Liver (tissue), 9 donors: ENCODE results near the gene TMEM255B. TPM values are rescaled to one million over a fixed set of nuclear protein-coding genes. Genes with fewer than 3 reads are reported as not detected.
"Not testable (repeated sequence)": the region's sequence is repeated elsewhere in the genome, so short reads cannot be mapped to it uniquely, and the experiment has no call there.

Source experiments
- DNase-seq: peaks from one replicate; pipeline ENCODE4 v3.0.0-alpha.2; 2017; ENCODE audit warnings: low spot score
- H3K27ac ChIP-seq, 2 donors: one replicate each; pipeline ENCODE4 v1.7.0; 2013; ENCODE audit warnings: inconsistent platforms in 2 of 2, low read length in 2 of 2, control low read depth in 1 of 2, low read depth in 1 of 2, mild to moderate bottlenecking in 1 of 2
- H3K27me3 ChIP-seq, 4 donors: one replicate each; pipeline versions ENCODE4 v1.6.1 to v1.7.0; 2013; ENCODE audit warnings: low read length in 3 of 4, inconsistent platforms in 1 of 4, mild to moderate bottlenecking in 1 of 4, moderate library complexity in 1 of 4; ENCODE audit not compliant: control insufficient read depth in 4 of 4, insufficient read depth in 4 of 4
- H3K36me3 ChIP-seq, 4 donors: one replicate each; pipeline versions ENCODE4 v1.6.1 to v1.7.0; 2013; ENCODE audit warnings: low read length in 3 of 4, mild to moderate bottlenecking in 3 of 4, low read depth in 1 of 4, moderate library complexity in 1 of 4; ENCODE audit not compliant: control insufficient read depth in 4 of 4, insufficient read depth in 3 of 4
- H3K4me1 ChIP-seq, 4 donors: one replicate each; pipeline versions ENCODE4 v1.6.1 to v1.7.0; 2013; ENCODE audit warnings: low read length in 3 of 4, mild to moderate bottlenecking in 3 of 4, moderate library complexity in 1 of 4; ENCODE audit not compliant: control insufficient read depth in 4 of 4, insufficient read depth in 4 of 4
- H3K4me3 ChIP-seq, 3 donors: one replicate each; pipeline versions ENCODE4 v1.6.1 to v1.7.0; 2013; ENCODE audit warnings: low read length in 3 of 3, control low read depth in 1 of 3, low read depth in 1 of 3, mild to moderate bottlenecking in 1 of 3
- H3K9ac ChIP-seq, 2 donors: one replicate each; pipeline ENCODE4 v1.7.0; 2013; ENCODE audit warnings: low read length in 2 of 2, mild to moderate bottlenecking in 2 of 2, moderate library complexity in 2 of 2, control low read depth in 1 of 2, low read depth in 1 of 2
- H3K9me3 ChIP-seq, 4 donors: one replicate each; pipeline versions ENCODE4 v1.6.1 to v1.7.0; 2013; ENCODE audit warnings: low read length in 3 of 4; ENCODE audit not compliant: control insufficient read depth in 4 of 4
- ATF3 ChIP-seq: IDR thresholded peaks from 2 replicates; pipeline ENCODE4 v1.6.1; 2016; ENCODE audit warnings: antibody characterized with exemption
- CTCF ChIP-seq: fragments of 150-350 bp; IDR thresholded peaks from 2 replicates; pipeline ENCODE4 v1.5.1; 2017; ENCODE audit warnings: improper control_type of control experiment, low read depth, low read length; ENCODE audit not compliant: missing input control
- EGR1 ChIP-seq, 2 donors: IDR thresholded peaks; 2 replicates each; pipeline ENCODE4 v1.6.1; 2016 to 2018; ENCODE audit warnings: antibody characterized with exemption in 2 of 2, low read depth in 2 of 2
- FOXA2 ChIP-seq: IDR thresholded peaks from 2 replicates; pipeline ENCODE4 v1.6.1; 2016; ENCODE audit warnings: antibody characterized with exemption
- HNF4G ChIP-seq: IDR thresholded peaks from 2 replicates; pipeline ENCODE4 v1.6.1; 2016; ENCODE audit warnings: antibody characterized with exemption
- JUND ChIP-seq, 2 donors: IDR thresholded peaks; 2 replicates each; pipeline ENCODE4 v1.6.1; 2016; ENCODE audit warnings: antibody characterized with exemption in 2 of 2
- MAX ChIP-seq: IDR thresholded peaks from 2 replicates; pipeline ENCODE4 v1.6.1; 2016; ENCODE audit warnings: antibody characterized with exemption
- RAD21 ChIP-seq, 2 donors: IDR thresholded peaks; 2 replicates each; pipeline ENCODE4 v1.6.1; 2016; ENCODE audit warnings: antibody characterized with exemption in 2 of 2, mild to moderate bottlenecking in 2 of 2
- RXRA ChIP-seq, 2 donors: IDR thresholded peaks; 2 replicates each; pipeline ENCODE4 v1.6.1; 2017 to 2018; ENCODE audit warnings: antibody characterized with exemption in 2 of 2, mild to moderate bottlenecking in 1 of 2
- TAF1 ChIP-seq: conservative IDR thresholded peaks from 2 replicates; pipeline ENCODE4 v1.6.1; 2016; ENCODE audit warnings: antibody characterized with exemption, mild to moderate bottlenecking
- YY1 ChIP-seq: IDR thresholded peaks from 2 replicates; pipeline ENCODE4 v1.6.1; 2016; ENCODE audit warnings: antibody characterized with exemption, mild to moderate bottlenecking
- ZBTB33 ChIP-seq: IDR thresholded peaks from 2 replicates; pipeline ENCODE4 v1.6.1; 2016; ENCODE audit warnings: antibody characterized with exemption
- WGBS: extraction: QIAGEN DNeasy Blood & Tissue Kit; methylation state at CpG from one replicate; pipeline ENCODE4 v1.1.7; 2013; 5-methylcytosine and 5-hydroxymethylcytosine counted together
- polyA plus RNA-seq, 2 donors: library from polyadenylated mRNA; stranded (reverse) in 1 of 2; unstranded in 1 of 2; fragments of 200-250 nt in 1 of 2; fragments of >200 nt in 1 of 2; fragmentation: Nextera tagmentation in 1 of 2; extraction: Ambion mirVana in 1 of 2; gene quantifications; one replicate each; pipeline versions ENCODE4 v1.2.1 to v1.2.3, GENCODE V29; 2013 to 2015
- total RNA-seq, 2 donors: library from RNA; depleted of rRNA; stranded (reverse); fragments of >200 nt; gene quantifications; one replicate each; pipeline ENCODE4 v1.2.3, GENCODE V29; 2014
- donor health status: healthy.
- donor health status: healthy.
- donor health status: healthy.
- donor health status: healthy.
- donor health status: healthy.

TMEM255B gene
- total and polyA plus RNA-seq, 4 donors: 0.37 to 8.6 (median 3.5) TPM

- Histone ChIP-seq H3K9ac (no peak overlapping the region), H3K4me1 (peaks cover 0 to under 1% (median under 1%) of the 10 kb centered on the region in 4 donors), H3K9me3 (no peaks in the 10 kb centered on the region), H3K27me3 (no peaks in the 10 kb centered on the region), H3K27ac (no peak overlapping the region), H3K36me3 (peaks cover 0 to 16% (median 4%) of the 10 kb centered on the region in 4 donors), H3K4me3 (no peak overlapping the region)
- WGBS: 93% methylated on average over 19 of the region's 19 CpGs
- no peak for DNase-seq
- TF ChIP-seq JUND (IDR thresholded peaks at IDR 0.05) (no peak), MAX (no peak), RAD21 (IDR thresholded peaks at IDR 0.05) (no peak), YY1 (no peak), HNF4G (no peak), TAF1 (no peak), RXRA (IDR thresholded peaks at IDR 0.05) (no peak)
Measured at GRCh38 chr13:113827021-113827420, 68.0 kb downstream of the TMEM255B start.

GRCh38 chr13:113828282-113828825 is 69.3 kb downstream of the TMEM255B start:
- TF ChIP-seq CTCF (no peak), YY1 (no peak), FOXA2 (no peak), EGR1 (IDR thresholded peaks at IDR 0.05; ENCODE audit: low read depth in 2 of 2) (no peak), ZBTB33 (no peak), HNF4G (no peak), ATF3 (no peak)
- H3K4me3 ChIP-seq: no peak overlapping the region
- H3K27ac ChIP-seq: no peak overlapping the region
- peaks cover 0 to 12% (median 2%) of the 10 kb centered on the region in 4 donors for H3K36me3 ChIP-seq
- 89% methylated on average over 20 of the region's 20 CpGs for WGBS
- no peak for DNase-seq
- H3K27me3 ChIP-seq: no peaks in the 10 kb centered on the region
- H3K4me1 ChIP-seq: peaks cover 0 to 5% (median 4%) of the 10 kb centered on the region in 4 donors
- H3K9me3 ChIP-seq: no peaks in the 10 kb centered on the region
- no peak overlapping the region for H3K9ac ChIP-seq

- WGBS: 91% methylated on average over 22 of the region's 22 CpGs
- not testable (repeated sequence) for H3K4me1 ChIP-seq, H3K4me3 ChIP-seq, H3K27me3 ChIP-seq, H3K9me3 ChIP-seq, H3K9ac ChIP-seq, DNase-seq, H3K27ac ChIP-seq
- H3K36me3 ChIP-seq: peaks cover 0 to 11% (median 2%) of the 10 kb centered on the region in 4 donors
Measured at GRCh38 chr13:113830426-113830950, 71.5 kb downstream of the TMEM255B start.
